ENCODE results near the gene CA12.

DNA sequence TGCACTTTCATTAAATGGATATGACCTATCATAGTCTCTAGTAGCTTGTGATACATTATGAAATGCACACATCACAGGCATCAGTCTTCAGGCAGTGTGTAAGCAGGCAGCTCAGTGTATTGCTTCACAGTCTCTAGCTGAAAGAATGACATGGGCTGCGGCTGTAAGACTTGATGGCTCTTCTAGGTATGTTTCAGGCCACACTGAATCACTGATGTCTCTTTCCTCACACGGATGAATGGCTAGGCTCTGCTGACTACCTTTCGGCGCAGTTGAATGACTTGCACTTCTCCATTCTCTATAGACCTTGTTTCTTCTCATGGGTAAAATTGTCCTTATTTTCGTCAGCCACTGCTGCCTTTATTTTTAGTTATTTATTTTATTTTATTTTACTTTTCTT, 88.9 kb downstream of the CA12 start:
- TF ChIP-seq CTCF (IDR thresholded peaks at IDR 0.05) (no peak), POLR2A (IDR thresholded peaks at IDR 0.05) (no peak)

All from vagina (tissue), 2 donors.